DOHH2 (cell line): ENCODE data around the gene B4GALT3.

ENCODE experiments used
- EZH2phosphoT487 ChIP-seq: fragments of 200-600 bp; sonication (generic); IDR thresholded peaks from 2 replicates; pipeline ENCODE4 v1.6.1; 2017; ENCODE audit warnings: borderline replicate concordance, mild to moderate bottlenecking, antibody characterized with exemption, low read length, moderate library complexity, mixed read lengths
- TF ChIP-seq, protein P1 (sequence below): fragments of 200-600 bp; sonication (generic); IDR thresholded peaks from one replicate; pipeline ENCODE4 v1.5.1; 2014; ENCODE audit warnings: antibody characterized with exemption, mild to moderate bottlenecking, low read depth, low read length; ENCODE audit not compliant: poor library complexity, severe bottlenecking

DNA sequence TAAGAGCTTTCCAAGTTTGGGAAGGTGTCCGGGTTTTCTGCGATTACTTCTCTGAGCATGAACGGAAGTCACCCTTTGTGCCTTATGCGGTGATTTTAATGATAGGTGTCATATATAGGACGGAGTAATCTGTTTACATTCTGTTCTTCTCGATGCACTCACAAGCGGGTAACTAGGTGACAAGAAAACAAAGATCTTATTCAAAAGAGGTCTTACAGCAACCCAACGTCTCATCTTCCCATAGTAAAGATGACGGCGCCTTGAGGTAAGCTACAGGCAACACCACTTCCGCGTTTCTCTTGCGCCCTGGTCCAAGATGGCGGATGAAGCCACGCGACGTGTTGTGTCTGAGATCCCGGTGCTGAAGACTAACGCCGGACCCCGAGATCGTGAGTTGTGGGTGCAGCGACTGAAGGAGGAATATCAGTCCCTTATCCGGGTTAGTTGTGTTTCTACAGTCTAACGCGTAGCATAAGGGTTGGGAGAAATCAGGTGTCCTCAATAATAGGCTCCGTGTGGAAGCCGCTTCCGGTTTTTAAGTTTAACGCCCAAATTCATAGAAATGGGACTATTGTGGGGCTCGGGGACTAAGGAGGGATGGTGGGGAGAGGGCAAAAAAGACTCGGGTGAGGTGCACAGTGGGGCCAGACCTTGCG, 23.5 kb downstream of the B4GALT3 start, which contains the start of gene UFC1:
- TF ChIP-seq, protein P1, sequence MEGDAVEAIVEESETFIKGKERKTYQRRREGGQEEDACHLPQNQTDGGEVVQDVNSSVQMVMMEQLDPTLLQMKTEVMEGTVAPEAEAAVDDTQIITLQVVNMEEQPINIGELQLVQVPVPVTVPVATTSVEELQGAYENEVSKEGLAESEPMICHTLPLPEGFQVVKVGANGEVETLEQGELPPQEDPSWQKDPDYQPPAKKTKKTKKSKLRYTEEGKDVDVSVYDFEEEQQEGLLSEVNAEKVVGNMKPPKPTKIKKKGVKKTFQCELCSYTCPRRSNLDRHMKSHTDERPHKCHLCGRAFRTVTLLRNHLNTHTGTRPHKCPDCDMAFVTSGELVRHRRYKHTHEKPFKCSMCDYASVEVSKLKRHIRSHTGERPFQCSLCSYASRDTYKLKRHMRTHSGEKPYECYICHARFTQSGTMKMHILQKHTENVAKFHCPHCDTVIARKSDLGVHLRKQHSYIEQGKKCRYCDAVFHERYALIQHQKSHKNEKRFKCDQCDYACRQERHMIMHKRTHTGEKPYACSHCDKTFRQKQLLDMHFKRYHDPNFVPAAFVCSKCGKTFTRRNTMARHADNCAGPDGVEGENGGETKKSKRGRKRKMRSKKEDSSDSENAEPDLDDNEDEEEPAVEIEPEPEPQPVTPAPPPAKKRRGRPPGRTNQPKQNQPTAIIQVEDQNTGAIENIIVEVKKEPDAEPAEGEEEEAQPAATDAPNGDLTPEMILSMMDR, result no peak
- no peak for TF ChIP-seq EZH2phosphoT487
